Transverse colon (tissue), 4 donors: ENCODE data around the gene CADPS2. TPM values are rescaled to one million over a fixed set of nuclear protein-coding genes. Genes with fewer than 3 reads are reported as not detected.

Experiments used
- DNase-seq: peaks from one replicate; pipeline ENCODE4 v3.0.0-alpha.2; 2019
- H3K27ac ChIP-seq, 4 donors: fragments of 200-600 bp; sonication (generic); 2 replicates each; pipeline ENCODE4 v1.5.1; 2016 to 2018; ENCODE audit warnings: inconsistent platforms in 4 of 4
- H3K27me3 ChIP-seq: fragments of 200-600 bp; sonication (generic); 2 replicates; pipeline ENCODE4 v1.5.1; 2017; ENCODE audit warnings: inconsistent platforms
- H3K36me3 ChIP-seq, 4 donors: fragments of 200-600 bp; sonication (generic); 2 replicates each; pipeline ENCODE4 v1.5.1; 2017 to 2019; ENCODE audit warnings: inconsistent platforms in 4 of 4
- H3K4me1 ChIP-seq, 4 donors: fragments of 200-600 bp; sonication (generic); 2 replicates each; pipeline ENCODE4 v1.5.1; 2017 to 2020; ENCODE audit warnings: inconsistent platforms in 4 of 4
- H3K4me3 ChIP-seq, 4 donors: fragments of 200-600 bp; sonication (generic); 1 replicate in 1 of 4; 2 replicates in 3 of 4; pipeline versions ENCODE4 v1.5.1 to v1.6.1; 2017 to 2019; ENCODE audit warnings: inconsistent platforms in 4 of 4
- H3K9me3 ChIP-seq, 2 donors: fragments of 200-600 bp; sonication (generic); 2 replicates each; pipeline ENCODE4 v1.5.1; 2017 to 2019; ENCODE audit warnings: inconsistent platforms in 2 of 2
- EP300 ChIP-seq: sonication (generic); formaldehyde crosslinking; IDR thresholded peaks from one replicate; pipeline ENCODE4 v1.6.1; 2017; ENCODE audit warnings: antibody characterized with exemption, low read depth
- POLR2A ChIP-seq: fragments of 450-650 bp; IDR thresholded peaks from one replicate; pipeline ENCODE4 v1.6.1; 2016; ENCODE audit warnings: antibody characterized with exemption, mild to moderate bottlenecking, moderate library complexity
- POLR2AphosphoS5 ChIP-seq, 3 donors: sonication (generic); formaldehyde crosslinking; IDR thresholded peaks; one replicate each; pipeline ENCODE4 v1.6.1; 2016; ENCODE audit warnings: antibody characterized with exemption in 3 of 3
- WGBS, 2 donors: methylation state at CpG; one replicate each; pipeline ENCODE4 v1.1.5; 2018; ENCODE audit warnings: low coverage in 1 of 2; 5-methylcytosine and 5-hydroxymethylcytosine counted together
- in situ Hi-C, 4 donors: fragments of 200-750 bp; cut with MboI; loops; one replicate each; pipeline versions ENCODE4 v1.15.0 to v1.15.1; 2017; ENCODE audit warnings: low sequenced_read_pairs in 3 of 4, low pct_ligation_motif_present in 1 of 4, low pct_unique_long_range_greater_than_20kb in 1 of 4
- intact Hi-C: fragments of 100-400 bp; cut with DNase I; formaldehyde crosslinking; loops from one replicate; pipeline ENCODE4 v1.15.1; 2023; ENCODE audit warnings: low total_unique reads
- total RNA-seq, 4 donors: library from RNA; depleted of rRNA; stranded (reverse); fragments of >200 nt; gene quantifications; one replicate each; pipeline ENCODE4 v1.1.0, GENCODE V29; 2016
- TF ChIP-seq, protein P1 (sequence below), 5 experiments: fragments of 200-600 bp in 3 of 5; fragments of 450-650 bp in 2 of 5; sonication (generic) in 3 of 5; IDR thresholded peaks; 1 replicate in 2 of 5; 2 replicates in 3 of 5; pipeline ENCODE4 v1.5.1; 2016 to 2017; ENCODE audit warnings: antibody characterized with exemption in 5 of 5, inconsistent platforms in 3 of 5, mild to moderate bottlenecking in 2 of 5, moderate library complexity in 1 of 5

The CADPS2 gene
- total RNA-seq, 4 donors from 2014 or later, result 9.0 to 15.2 (median 12.6) TPM

- H3K36me3 ChIP-seq, result no peaks in the 10 kb centered on the region
- intact Hi-C loops, result no loop called here
- no peak overlapping the region for H3K4me3 ChIP-seq
- H3K27ac ChIP-seq, result no peak overlapping the region
- in situ Hi-C loops, result no loop called here
- no peaks in the 10 kb centered on the region for H3K9me3 ChIP-seq
- H3K4me1 ChIP-seq, result no peaks in the 10 kb centered on the region
- TF ChIP-seq POLR2A (no peak), POLR2AphosphoS5 (IDR thresholded peaks at IDR 0.05) (no peak), EP300 (no peak)
- TF ChIP-seq, protein P1, sequence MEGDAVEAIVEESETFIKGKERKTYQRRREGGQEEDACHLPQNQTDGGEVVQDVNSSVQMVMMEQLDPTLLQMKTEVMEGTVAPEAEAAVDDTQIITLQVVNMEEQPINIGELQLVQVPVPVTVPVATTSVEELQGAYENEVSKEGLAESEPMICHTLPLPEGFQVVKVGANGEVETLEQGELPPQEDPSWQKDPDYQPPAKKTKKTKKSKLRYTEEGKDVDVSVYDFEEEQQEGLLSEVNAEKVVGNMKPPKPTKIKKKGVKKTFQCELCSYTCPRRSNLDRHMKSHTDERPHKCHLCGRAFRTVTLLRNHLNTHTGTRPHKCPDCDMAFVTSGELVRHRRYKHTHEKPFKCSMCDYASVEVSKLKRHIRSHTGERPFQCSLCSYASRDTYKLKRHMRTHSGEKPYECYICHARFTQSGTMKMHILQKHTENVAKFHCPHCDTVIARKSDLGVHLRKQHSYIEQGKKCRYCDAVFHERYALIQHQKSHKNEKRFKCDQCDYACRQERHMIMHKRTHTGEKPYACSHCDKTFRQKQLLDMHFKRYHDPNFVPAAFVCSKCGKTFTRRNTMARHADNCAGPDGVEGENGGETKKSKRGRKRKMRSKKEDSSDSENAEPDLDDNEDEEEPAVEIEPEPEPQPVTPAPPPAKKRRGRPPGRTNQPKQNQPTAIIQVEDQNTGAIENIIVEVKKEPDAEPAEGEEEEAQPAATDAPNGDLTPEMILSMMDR (IDR thresholded peaks at IDR 0.05), result no peak
- 51 to 90% methylated on average over 2 of the region's 2 CpGs for WGBS, 2 donors
- no peaks in the 10 kb centered on the region for H3K27me3 ChIP-seq
- DNase-seq, result no peak
Observed at GRCh38 chr7:122600630-122601029, 285.6 kb downstream of the CADPS2 start.

DNA sequence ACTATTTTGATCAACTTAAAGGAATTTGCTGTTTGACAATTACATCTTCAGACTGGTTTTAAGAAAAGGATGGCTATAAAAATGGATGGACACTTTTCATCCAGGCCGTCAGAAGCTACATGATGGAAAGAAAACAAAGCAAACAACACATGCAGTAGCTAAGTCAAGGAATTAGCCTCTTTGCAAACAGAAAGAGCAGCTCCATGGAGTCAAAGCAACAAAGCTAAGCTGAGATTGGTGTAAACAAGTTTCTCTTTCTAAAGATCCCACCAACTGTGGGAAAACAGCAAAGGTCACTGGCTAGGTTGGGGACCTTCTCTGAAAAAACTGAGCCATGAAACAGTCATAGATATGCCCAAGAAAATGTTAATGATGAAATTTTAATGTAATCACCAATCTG lies 286.2 kb downstream of the CADPS2 start:
- Histone ChIP-seq H3K9me3 (no peaks in the 10 kb centered on the region), H3K27ac (no peak overlapping the region), H3K4me3 (no peak overlapping the region), H3K36me3 (no peaks in the 10 kb centered on the region), H3K4me1 (no peaks in the 10 kb centered on the region), H3K27me3 (no peaks in the 10 kb centered on the region)
- intact Hi-C loops, result no loop called here
- no peak for TF ChIP-seq POLR2A
- no peak for TF ChIP-seq EP300
- no peak for TF ChIP-seq POLR2AphosphoS5 (IDR thresholded peaks at IDR 0.05)
- TF ChIP-seq, protein P1 (IDR thresholded peaks at IDR 0.05), result no peak
- 65 to 75% methylated on average over 1 of the region's 1 CpG for WGBS, 2 donors
- DNase-seq, result no peak
- in situ Hi-C loops, result no loop called here

DNA sequence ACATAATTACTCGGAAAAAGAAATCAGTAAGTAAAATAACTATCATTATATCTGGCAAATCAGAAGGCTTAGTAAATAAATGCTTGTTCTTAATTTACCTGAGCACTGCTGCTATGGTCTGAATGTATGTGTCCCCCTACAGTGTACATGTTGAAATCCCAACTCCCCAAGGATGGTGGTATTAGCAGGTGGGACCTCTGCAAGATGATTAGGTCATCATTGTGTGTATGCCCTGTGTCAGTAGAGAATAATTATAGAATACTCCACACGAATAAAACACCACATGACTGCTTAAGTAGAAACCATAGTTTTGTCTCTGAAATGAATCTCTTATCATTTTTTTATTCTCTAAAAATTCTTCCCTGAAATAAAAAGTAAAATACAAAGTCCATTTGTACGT lies 289.0 kb downstream of the CADPS2 start:
- in situ Hi-C loops, result loop anchor here in 1 of 4 donors (25.0 kb wide), 1 partner anchor 90 kb away; the partner anchor contains the start of gene RNF133
- Histone ChIP-seq H3K27ac (no peak overlapping the region), H3K36me3 (no peaks in the 10 kb centered on the region), H3K4me1 (no peaks in the 10 kb centered on the region), H3K4me3 (no peak overlapping the region), H3K9me3 (no peaks in the 10 kb centered on the region), H3K27me3 (no peaks in the 10 kb centered on the region)
- DNase-seq, result no peak
- WGBS, 2 donors, result 77 to 81% methylated on average over 3 of the region's 3 CpGs
- intact Hi-C loops, result no loop called here
- no peak for TF ChIP-seq POLR2AphosphoS5 (IDR thresholded peaks at IDR 0.05)
- no peak for TF ChIP-seq EP300
- no peak for TF ChIP-seq POLR2A
- TF ChIP-seq, protein P1 (IDR thresholded peaks at IDR 0.05), result no peak

DNA sequence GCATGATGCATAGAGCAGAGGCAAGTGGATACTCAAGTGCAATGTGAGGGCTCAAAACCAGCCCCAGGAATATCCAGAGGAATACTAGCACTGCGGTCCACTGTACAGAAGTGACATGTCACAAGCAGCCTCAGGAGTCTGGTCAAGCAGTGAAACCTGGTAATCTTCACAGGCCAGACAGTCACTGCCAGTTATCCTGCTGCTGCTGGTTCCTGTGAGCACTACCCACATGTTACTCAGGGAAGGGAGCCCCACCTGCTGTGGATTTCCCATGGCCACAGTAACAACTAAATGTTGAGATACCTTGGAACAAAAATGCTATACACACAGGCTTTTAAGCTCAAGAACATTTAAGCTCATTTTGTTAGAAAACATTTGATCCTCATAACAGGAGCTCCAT lies 290.4 kb downstream of the CADPS2 start:
- H3K27ac ChIP-seq, result no peak overlapping the region
- H3K27me3 ChIP-seq, result no peaks in the 10 kb centered on the region
- no peaks in the 10 kb centered on the region for H3K9me3 ChIP-seq
- 86% methylated on average over 1 of the region's 1 CpG; no CpG with 5 or more reads in 1 of the 2 donors for WGBS, 2 donors
- intact Hi-C loops, result no loop called here
- in situ Hi-C loops, result loop anchor here in 1 of 4 donors (25.0 kb wide), 1 partner anchor 91 kb away; the partner anchor contains the start of gene RNF133
- DNase-seq, result no peak
- H3K4me3 ChIP-seq, result no peak overlapping the region
- no peak for TF ChIP-seq POLR2AphosphoS5 (IDR thresholded peaks at IDR 0.05)
- TF ChIP-seq, protein P1 (IDR thresholded peaks at IDR 0.05), result no peak
- H3K4me1 ChIP-seq, result no peaks in the 10 kb centered on the region
- no peaks in the 10 kb centered on the region for H3K36me3 ChIP-seq
